Endothelial cell of umbilical vein (primary cell): ENCODE measurements around the gene TRPV2. TPM values are rescaled to one million over a fixed set of nuclear protein-coding genes. Genes with fewer than 3 reads are reported as not detected.

Experiments used
- BruUV-seq: library from RNA; stranded (reverse); fragments of 400-500 nt; replicated peaks from 2 replicates; lab custom pipeline; 2021; lab: Mats Ljungman, UMichigan
- CTCF ChIA-PET: fragments of 300-600, 350-600 bp; sonication (Branson Sonifier 250); formaldehyde crosslinking; loops from one replicate; lab custom pipeline; 2021; ENCODE audit warnings: antibody characterized with exemption, inconsistent platforms; lab: Charles Lee
- POLR2A ChIA-PET: fragments of 300-600, 350-600 bp; sonication (Branson Sonifier 250); formaldehyde crosslinking; loops from one replicate; lab custom pipeline; 2021; ENCODE audit warnings: antibody characterized with exemption, inconsistent platforms; lab: Charles Lee
- DNase-seq: peaks from one replicate; pipeline ENCODE4 v3.0.0-alpha.2; 2011; ENCODE audit warnings: low read depth, low spot score
- FAIRE-seq: peaks from 2 replicates; lab custom pipeline; 2011; peaks lifted over from hg19 to GRCh38; lab: Jason Lieb, UNC
- H2AFZ ChIP-seq: 2 replicates; pipeline ENCODE4 v1.6.0; 2012; ENCODE audit warnings: low read depth, low read length, control low read depth, inconsistent platforms
- H3K27ac ChIP-seq: 2 replicates; pipeline ENCODE4 v1.5.1; 2011; ENCODE audit warnings: low read depth, mild to moderate bottlenecking, control low read depth, low read length, moderate library complexity; ENCODE audit not compliant: insufficient read depth
- H3K27me3 ChIP-seq, 2 experiments: 2 replicates each; pipeline versions ENCODE4 v1.6.0 to v1.6.1; 2011; ENCODE audit warnings: low read length in 2 of 2, mixed read lengths in 1 of 2; ENCODE audit not compliant: control insufficient read depth in 2 of 2, insufficient read depth in 2 of 2
- H3K36me3 ChIP-seq, 2 experiments: 2 replicates in 1 of 2; 3 replicates in 1 of 2; pipeline ENCODE4 v1.5.1; 2011; ENCODE audit warnings: low read length in 2 of 2, mild to moderate bottlenecking in 1 of 2, moderate library complexity in 1 of 2; ENCODE audit not compliant: control insufficient read depth in 2 of 2, insufficient read depth in 2 of 2; ENCODE audit errors: extremely low read depth in 1 of 2
- H3K4me1 ChIP-seq: 3 replicates; pipeline ENCODE4 v1.5.1; 2011; ENCODE audit warnings: mild to moderate bottlenecking, low read length; ENCODE audit not compliant: control insufficient read depth, insufficient read depth; ENCODE audit errors: extremely low read depth
- H3K4me2 ChIP-seq: 2 replicates; pipeline ENCODE4 v1.6.1; 2011; ENCODE audit warnings: low read length, control low read depth, mixed read lengths; ENCODE audit not compliant: insufficient read depth
- H3K4me3 ChIP-seq, 3 experiments: fragments of 200-600 bp in 1 of 3; sonication (generic), shearing (Covaris generic) in 1 of 3; replicated peaks in 1 of 3; 2 replicates each; pipeline ENCODE4 v1.5.1; 2011 to 2016; ENCODE audit warnings: control low read depth in 3 of 3, low read length in 3 of 3, mild to moderate bottlenecking in 2 of 3, inconsistent platforms in 1 of 3, low read depth in 1 of 3, moderate library complexity in 1 of 3; ENCODE audit not compliant: insufficient read depth in 1 of 3
- H3K79me2 ChIP-seq: 2 replicates; pipeline ENCODE4 v1.6.0; 2012; ENCODE audit warnings: low read length, inconsistent platforms; ENCODE audit not compliant: control insufficient read depth, insufficient read depth
- H3K9ac ChIP-seq: replicated peaks from 2 replicates; pipeline ENCODE3; 2011; ENCODE audit warnings: low read length, control low read depth; ENCODE audit not compliant: insufficient read depth; ENCODE audit errors: extremely low read depth
- H3K9me1 ChIP-seq: replicated peaks from 3 replicates; pipeline ENCODE4 v1.6.0; 2011; ENCODE audit warnings: mild to moderate bottlenecking, low read length; ENCODE audit not compliant: control insufficient read depth, insufficient read depth; ENCODE audit errors: extremely low read depth
- H3K9me3 ChIP-seq: replicated peaks from 2 replicates; pipeline ENCODE4 v1.5.1; 2012; ENCODE audit warnings: low read length, inconsistent platforms; ENCODE audit not compliant: control insufficient read depth, insufficient read depth
- H4K20me1 ChIP-seq: replicated peaks from 2 replicates; pipeline ENCODE3; 2011; ENCODE audit warnings: mild to moderate bottlenecking, low read length; ENCODE audit not compliant: control insufficient read depth, insufficient read depth; ENCODE audit errors: extremely low read depth
- FOS ChIP-seq: IDR thresholded peaks from 2 replicates; pipeline ENCODE4 v1.6.1; 2011; ENCODE audit warnings: mild to moderate bottlenecking, low read length, moderate library complexity, borderline replicate concordance; ENCODE audit not compliant: insufficient read depth
- GATA2 ChIP-seq: IDR thresholded peaks from 2 replicates; pipeline ENCODE4 v1.7.0; 2011; ENCODE audit warnings: low read depth, mild to moderate bottlenecking, moderate library complexity, mixed read lengths, low read length; ENCODE audit not compliant: insufficient read length, insufficient read depth
- JUN ChIP-seq: IDR thresholded peaks from 2 replicates; pipeline ENCODE4 v1.6.1; 2011; ENCODE audit warnings: borderline replicate concordance, low read depth; ENCODE audit not compliant: insufficient read length, insufficient read depth
- POLR2AphosphoS5 ChIP-seq: IDR thresholded peaks from 2 replicates; pipeline ENCODE4 v1.6.1; 2012; ENCODE audit warnings: low read depth, mild to moderate bottlenecking, control low read depth, low read length, moderate library complexity; ENCODE audit not compliant: insufficient read depth
- dilution Hi-C: fragments of 300-500 bp; cut with MboI; formaldehyde crosslinking; loops from one replicate; pipeline ENCODE4 v1.15.0; 2019; ENCODE audit warnings: low sequenced_read_pairs; ENCODE audit not compliant: extremely low pct_ligation_motif_present
- intact Hi-C: fragments of 100-400 bp; cut with micrococcal nuclease; formaldehyde crosslinking; loops from one replicate; pipeline ENCODE4 v1.10.0; 2022
- polyA plus RNA-seq, 4 experiments: library from polyadenylated mRNA; depleted of rRNA in 3 of 4; stranded (reverse) in 3 of 4; unstranded in 1 of 4; fragments of >200 nt; gene quantifications; 2 replicates each; pipeline versions ENCODE4 v1.2.1 to v1.2.3, GENCODE V29; 2011 to 2012; ENCODE audit warnings: missing spikeins in 1 of 4
- total RNA-seq: library from RNA; stranded (reverse); gene quantifications from 2 replicates; pipeline ENCODE4 v1.2.3, GENCODE V29; 2021

The TRPV2 gene
- total and polyA plus RNA-seq, 2 donors (not counting 3 experiments of a cell fraction or from before 2014, with no cell fraction given) = 4.2 to 10.6 TPM

DNA sequence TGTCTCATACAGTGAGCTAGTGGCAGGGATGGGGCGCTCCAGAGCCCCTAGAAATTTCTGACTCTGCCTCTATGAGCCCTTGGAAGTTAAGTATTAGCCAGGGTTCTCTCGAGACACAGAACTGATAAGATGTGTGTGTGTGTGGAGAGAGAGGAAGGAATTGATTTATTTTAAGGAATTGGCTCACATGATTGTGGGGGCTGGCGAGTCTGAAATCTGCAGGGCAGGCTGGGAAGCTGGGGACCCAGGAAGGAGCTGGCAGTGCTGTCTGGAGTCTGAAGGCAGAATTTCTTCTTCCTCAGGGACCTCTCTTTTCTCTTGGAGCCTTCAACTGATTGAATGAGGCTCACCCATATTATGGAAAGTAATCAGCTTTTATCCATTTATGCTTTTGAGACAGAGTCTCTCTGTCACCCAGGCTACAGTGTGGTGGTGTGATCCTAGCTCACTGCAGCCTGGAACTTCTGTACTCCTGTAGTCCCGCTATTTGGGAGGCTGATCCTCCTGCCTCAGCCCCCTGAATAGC lies 59.9 kb downstream of the TRPV2 start:
- Histone ChIP-seq H3K4me1 (peaks cover 12% of the 10 kb centered on the region), H3K36me3 (no peaks in the 10 kb centered on the region), H3K9me3 (no peaks in the 10 kb centered on the region), H3K9me1 (no peaks in the 10 kb centered on the region), H4K20me1 (no peaks in the 10 kb centered on the region), H3K27ac (no peak overlapping the region), H3K4me2 (no peak overlapping the region), H3K79me2 (no peaks in the 10 kb centered on the region), H3K9ac (no peak overlapping the region), H3K27me3 (no peaks in the 10 kb centered on the region), H3K4me3 (no peak overlapping the region), H2AFZ (no peak overlapping the region)
- FAIRE-seq (no peak), DNase-seq (no peak)
- BruUV-seq = no TSS peak
- CTCF ChIA-PET = interaction anchor here (0.6 to 2.3 kb wide), 4 partner anchors 9 to 46 kb away, joined by 3 to 9 read pairs (median 3); no protein-coding TSS in a partner anchor
- intact Hi-C loops (no loop called here), dilution Hi-C loops (no loop called here)
- TF ChIP-seq POLR2AphosphoS5 = no peak
- POLR2A ChIA-PET = no interaction called here

DNA sequence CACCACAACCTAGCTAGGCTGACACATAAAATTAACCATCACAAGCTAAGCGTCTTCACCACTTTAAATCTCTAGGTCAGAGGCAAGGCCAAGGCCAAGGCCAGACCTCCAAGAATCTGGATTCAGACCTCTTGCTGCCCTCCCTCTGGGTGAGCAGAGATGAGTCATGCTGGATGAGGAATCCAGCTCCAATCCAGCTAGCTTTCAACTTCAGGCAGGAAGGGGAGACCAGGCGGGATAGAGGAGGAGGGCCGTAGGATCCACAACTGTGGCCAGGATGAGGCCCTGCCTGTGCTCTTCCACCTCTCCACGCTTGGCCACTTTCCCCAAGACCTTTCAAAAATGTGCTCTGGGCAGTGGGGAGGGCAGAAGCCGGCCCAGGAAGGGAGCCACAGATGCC lies 61.9 kb downstream of the TRPV2 start:
- peaks cover 8% of the 10 kb centered on the region for H3K4me1 ChIP-seq
- no TSS peak for BruUV-seq
- H3K4me2 ChIP-seq = no peak overlapping the region
- TF ChIP-seq POLR2AphosphoS5 (peak; percentile 30), JUN (peak; percentile 82), GATA2 (no peak), FOS (peak; percentile 90)
- FAIRE-seq (peak; percentile 100), DNase-seq (peak; percentile 84)
- H2AFZ ChIP-seq = peak overlapping the region; percentile 80
- H3K36me3 ChIP-seq = no peaks in the 10 kb centered on the region
- no peaks in the 10 kb centered on the region for H4K20me1 ChIP-seq
- H3K27ac ChIP-seq = peak overlapping the region; percentile 60
- no peak overlapping the region for H3K4me3 ChIP-seq
- intact Hi-C loops (loop anchor here (1.0 kb wide), 1 partner anchor 9 kb away; no protein-coding TSS in a partner anchor), dilution Hi-C loops (no loop called here)
- no peaks in the 10 kb centered on the region for H3K9me3 ChIP-seq
- no peaks in the 10 kb centered on the region for H3K27me3 ChIP-seq
- H3K9ac ChIP-seq = peak overlapping the region; percentile 19
- POLR2A ChIA-PET = no interaction called here
- no peaks in the 10 kb centered on the region for H3K79me2 ChIP-seq
- CTCF ChIA-PET = interaction anchor here (0.8 to 1.3 kb wide), 5 partner anchors 12 to 44 kb away, joined by 3 to 13 read pairs (median 6); no protein-coding TSS in a partner anchor
- H3K9me1 ChIP-seq = no peaks in the 10 kb centered on the region
